Effector memory CD8-positive, alpha-beta T cell (primary cell): Measurements from ENCODE around the gene CDX2.

Experiments used
- ATAC-seq: fragments of 150-1000 bp; cut with Tn5 transposase; replicated peaks from 2 replicates; pipeline ENCODE4 v1.10.0; 2021; ENCODE audit warnings: mild to moderate bottlenecking, moderate library complexity
- DNase-seq, 3 experiments: peaks; one replicate each; pipeline ENCODE4 v3.0.0; 2021
- H3K27ac Mint-ChIP-seq, 2 donors: one replicate each; pipeline ENCODE4 v1.8.0; 2022; ENCODE audit warnings: mild to moderate bottlenecking in 2 of 2, mixed read lengths in 2 of 2, moderate library complexity in 2 of 2
- H3K27me3 Mint-ChIP-seq, 2 donors: one replicate each; pipeline ENCODE4 v1.8.0; 2022; ENCODE audit warnings: mixed read lengths in 2 of 2
- H3K36me3 Mint-ChIP-seq: one replicate; pipeline ENCODE4 v1.8.0; 2022; ENCODE audit warnings: mild to moderate bottlenecking, moderate library complexity, mixed read lengths; ENCODE audit not compliant: insufficient read depth
- H3K4me1 Mint-ChIP-seq, 2 donors: one replicate each; pipeline ENCODE4 v1.8.0; 2022; ENCODE audit warnings: low read depth in 2 of 2, mixed read lengths in 2 of 2
- H3K4me3 Mint-ChIP-seq, 2 donors: one replicate each; pipeline ENCODE4 v1.8.0; 2022; ENCODE audit warnings: mild to moderate bottlenecking in 2 of 2, mixed read lengths in 2 of 2, moderate library complexity in 2 of 2
- H3K9me3 Mint-ChIP-seq, 2 donors: one replicate each; pipeline ENCODE4 v1.8.0; 2022; ENCODE audit warnings: mixed read lengths in 2 of 2

Gene CDX2

DNA sequence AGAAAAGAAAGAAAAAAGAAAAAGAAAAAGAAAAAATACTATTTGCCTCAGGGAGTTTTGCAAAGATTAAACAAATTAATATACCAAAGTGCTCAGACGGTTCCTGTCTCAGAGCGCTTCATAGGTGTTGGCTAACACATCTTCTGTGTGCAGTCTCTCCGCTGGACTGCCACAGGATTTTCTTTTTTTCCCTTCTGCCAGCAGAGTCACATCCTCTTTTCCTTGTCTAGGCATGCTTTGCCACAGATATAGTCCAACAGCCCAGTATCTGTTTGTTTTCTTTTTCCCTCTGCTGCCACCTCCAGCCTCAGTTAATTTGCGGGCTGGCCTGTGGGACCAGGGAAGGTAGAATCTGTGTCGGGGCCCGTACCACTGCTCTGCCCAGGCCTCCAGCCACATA lies 22.8 kb upstream of the CDX2 start:
- Mint-ChIP-seq H3K36me3 (no peaks in the 10 kb centered on the region), H3K27ac (no peak overlapping the region), H3K4me1 (no peaks in the 10 kb centered on the region), H3K27me3 (peaks cover 12 to 25% of the 10 kb centered on the region in 2 donors), H3K9me3 (no peaks in the 10 kb centered on the region), H3K4me3 (no peak overlapping the region)
- ATAC-seq (no peak), DNase-seq (no peak)

DNA sequence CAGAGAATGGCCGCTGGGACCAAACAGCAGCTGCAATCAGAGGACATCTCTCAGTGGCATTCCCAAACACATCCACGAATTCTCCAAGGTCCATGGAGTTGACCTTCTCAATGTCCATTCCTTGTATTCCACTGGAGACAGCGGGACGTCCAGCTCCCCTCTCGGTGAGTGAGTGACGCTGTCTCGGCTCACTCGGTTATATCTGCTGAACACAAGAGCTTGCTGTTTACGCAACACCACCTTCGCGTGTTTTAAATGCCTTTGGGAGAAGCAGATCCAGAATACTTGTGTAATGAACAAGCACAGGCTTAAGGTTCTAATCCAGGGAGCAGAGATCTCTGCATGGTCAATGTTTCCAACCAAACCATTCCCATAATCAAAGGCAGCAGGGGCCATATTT lies 19.4 kb upstream of the CDX2 start, which contains the start of gene URAD:
Gene URAD (minus strand): TSS at position 174 of the 400 bp plus-strand sequence. CDS start 56 bp downstream, at position 118.
- no peaks in the 10 kb centered on the region for H3K4me1 Mint-ChIP-seq
- H3K4me3 Mint-ChIP-seq = no peak within 1 kb of the TSS
- DNase-seq = no peak
- no peaks in the 10 kb centered on the region for H3K9me3 Mint-ChIP-seq
- ATAC-seq = no peak
- peaks cover 30 to 48% of the 10 kb centered on the region in 2 donors for H3K27me3 Mint-ChIP-seq
- H3K36me3 Mint-ChIP-seq = no peaks in the 10 kb centered on the region
- H3K27ac Mint-ChIP-seq = no peak within 1 kb of the TSS

DNA sequence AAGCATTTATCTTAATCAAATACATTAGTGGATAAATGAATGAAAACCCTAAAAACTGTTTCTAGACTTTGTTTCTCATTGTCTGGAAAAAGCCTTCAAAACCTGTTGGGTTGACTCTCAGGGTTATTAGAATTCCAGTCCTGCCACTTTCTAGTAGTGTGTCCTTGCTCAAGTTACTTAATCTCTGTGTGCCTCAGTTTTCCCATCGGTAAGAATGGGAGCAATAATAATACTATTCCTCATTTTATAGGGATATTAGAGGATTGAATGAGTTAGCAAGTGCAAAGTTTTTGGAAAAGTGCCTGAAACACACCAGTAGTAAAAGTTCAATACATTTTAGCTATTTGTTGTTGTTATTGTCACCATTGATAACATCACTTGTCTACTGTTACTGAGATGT lies 16.5 kb upstream of the CDX2 start:
- ATAC-seq (no peak), DNase-seq (no peak)
- no peaks in the 10 kb centered on the region for H3K9me3 Mint-ChIP-seq
- no peak overlapping the region for H3K27ac Mint-ChIP-seq
- peaks cover 60 to 77% of the 10 kb centered on the region in 2 donors for H3K27me3 Mint-ChIP-seq
- peaks cover 0 to 6% of the 10 kb centered on the region in 2 donors for H3K4me1 Mint-ChIP-seq
- no peak overlapping the region for H3K4me3 Mint-ChIP-seq
- H3K36me3 Mint-ChIP-seq = no peaks in the 10 kb centered on the region

DNA sequence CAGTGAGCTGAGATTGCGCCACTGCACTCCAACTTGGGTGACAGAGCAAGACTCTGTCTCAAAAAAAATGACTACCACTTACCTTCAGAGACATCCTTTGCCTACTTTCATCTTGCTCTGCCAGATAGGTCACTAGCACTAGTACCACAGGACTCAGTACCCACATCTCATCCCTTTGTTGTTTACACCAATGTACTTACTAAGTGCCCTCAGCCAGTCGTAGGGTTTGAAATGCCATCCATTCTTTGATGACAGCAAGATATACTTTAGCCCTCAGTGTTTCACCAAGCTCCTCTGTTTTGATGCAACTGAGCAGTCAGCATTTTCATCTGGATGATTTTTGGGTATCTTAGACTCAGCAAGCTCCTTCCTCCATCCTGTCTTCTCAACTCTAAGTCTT lies 13.2 kb upstream of the CDX2 start:
- DNase-seq = no peak
- peaks cover 79 to 89% of the 10 kb centered on the region in 2 donors for H3K27me3 Mint-ChIP-seq
- peaks cover 0 to 20% of the 10 kb centered on the region in 2 donors for H3K4me1 Mint-ChIP-seq
- H3K36me3 Mint-ChIP-seq = no peaks in the 10 kb centered on the region
- H3K27ac Mint-ChIP-seq = no peak overlapping the region
- no peak for ATAC-seq
- no peak overlapping the region for H3K4me3 Mint-ChIP-seq
- no peaks in the 10 kb centered on the region for H3K9me3 Mint-ChIP-seq

DNA sequence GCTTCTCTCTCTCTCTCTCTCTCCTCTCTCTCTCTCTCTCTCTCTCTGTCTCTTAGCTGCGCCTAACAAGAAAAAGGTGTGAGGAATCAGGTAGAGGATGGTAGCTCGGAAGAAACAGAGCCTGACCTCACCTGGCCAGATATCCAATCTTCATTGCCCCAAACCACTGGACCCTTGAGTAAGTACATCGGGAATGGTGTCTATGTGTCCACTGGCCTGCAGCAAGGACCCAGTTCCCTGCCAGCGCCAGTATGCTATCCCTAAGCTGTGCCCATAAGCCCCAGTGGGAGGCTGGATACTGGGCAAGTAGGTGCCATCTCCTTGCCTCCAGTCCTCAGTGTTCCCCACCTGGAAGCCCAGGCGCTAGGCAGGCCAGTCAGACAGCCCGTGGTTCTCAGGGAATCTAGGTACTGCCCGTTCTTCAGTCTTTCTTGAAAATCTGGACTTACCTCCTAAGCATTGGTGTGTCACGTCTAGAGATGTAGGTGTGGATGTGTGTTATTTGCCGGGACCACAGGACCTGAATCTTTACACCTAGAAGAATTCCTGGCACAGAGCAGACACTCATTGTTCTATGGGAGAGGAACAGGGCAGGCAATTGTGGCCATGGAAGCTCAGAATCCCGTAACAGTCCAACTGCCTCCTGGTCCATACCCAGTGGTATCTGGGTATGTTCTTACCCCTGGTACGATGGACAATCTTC lies 12.0 kb upstream of the CDX2 start:
- Mint-ChIP-seq H3K27me3 (peaks cover 72 to 89% of the 10 kb centered on the region in 2 donors), H3K4me3 (peak overlapping the region; percentile 7 to 53), H3K36me3 (no peaks in the 10 kb centered on the region), H3K9me3 (no peaks in the 10 kb centered on the region), H3K4me1 (peaks cover 0 to 20% of the 10 kb centered on the region in 2 donors), H3K27ac (no peak overlapping the region)
- ATAC-seq = no peak
- no peak for DNase-seq

DNA sequence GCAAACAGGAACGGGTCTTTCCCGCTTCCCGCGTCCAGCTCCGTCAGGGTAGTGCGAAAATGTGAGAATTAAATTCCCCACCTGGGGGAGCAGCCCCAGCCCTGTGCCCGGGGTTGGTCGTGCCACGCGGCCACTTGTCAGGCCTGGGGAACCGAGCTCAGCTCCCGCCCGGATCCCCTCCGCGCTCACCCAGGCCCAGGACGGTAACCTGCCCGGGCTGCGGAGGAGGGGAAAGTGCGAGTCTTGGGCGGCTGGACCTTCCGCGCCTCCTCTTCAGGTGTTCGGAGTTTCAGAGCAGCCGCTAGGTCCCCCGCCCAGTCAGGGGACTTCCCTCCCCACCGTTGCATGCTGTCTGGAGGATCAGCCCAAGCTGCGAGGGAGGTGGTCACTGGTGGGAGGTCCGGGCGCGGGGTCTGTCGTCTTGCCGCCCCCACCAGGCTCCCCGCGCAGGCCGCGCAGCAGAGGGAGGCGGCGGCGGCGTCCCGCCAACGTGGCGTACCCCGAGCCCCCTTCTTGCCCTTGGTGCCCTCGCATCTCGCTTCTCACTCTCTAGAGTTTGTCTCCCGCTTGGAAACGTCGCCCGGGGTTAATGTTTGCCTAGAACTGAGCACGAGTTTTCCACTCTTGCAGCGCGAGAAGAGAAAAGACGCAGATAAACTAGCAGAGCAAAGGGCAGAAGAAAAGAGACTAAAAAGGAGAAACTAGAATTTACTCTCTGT lies 11.3 kb upstream of the CDX2 start:
- H3K4me3 Mint-ChIP-seq = peak overlapping the region; percentile 25 to 53
- no peaks in the 10 kb centered on the region for H3K9me3 Mint-ChIP-seq
- H3K4me1 Mint-ChIP-seq = peaks cover 2 to 22% of the 10 kb centered on the region in 2 donors
- H3K27ac Mint-ChIP-seq = no peak overlapping the region
- ATAC-seq (no peak), DNase-seq (no peak)
- peaks cover 79 to 92% of the 10 kb centered on the region in 2 donors for H3K27me3 Mint-ChIP-seq
- no peaks in the 10 kb centered on the region for H3K36me3 Mint-ChIP-seq

DNA sequence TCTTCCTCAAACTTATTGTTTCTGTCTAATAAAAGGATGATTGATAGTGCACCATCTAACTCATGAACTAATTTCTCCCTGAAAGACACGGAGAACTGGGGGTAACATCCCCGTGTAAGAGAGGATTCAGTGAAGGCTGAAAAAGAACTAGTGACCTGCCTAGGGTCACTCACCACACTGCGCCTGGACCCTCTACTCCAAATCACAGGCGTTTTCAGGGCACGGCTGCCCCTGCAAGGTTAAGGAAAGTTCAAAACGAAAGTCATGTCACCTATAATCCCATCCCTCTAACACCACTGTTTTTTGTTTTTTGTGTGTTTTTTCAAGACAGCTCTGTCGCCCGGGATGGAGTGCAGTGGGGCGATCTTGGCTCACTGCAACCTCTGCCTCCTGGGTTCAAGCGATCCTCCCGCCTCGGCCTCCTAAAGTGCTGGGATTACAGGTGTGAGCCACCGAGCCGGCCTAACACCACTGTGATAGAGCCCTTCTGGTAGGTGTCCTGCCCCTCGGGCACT lies 10.7 kb upstream of the CDX2 start:
- peaks cover 84 to 98% of the 10 kb centered on the region in 2 donors for H3K27me3 Mint-ChIP-seq
- no peaks in the 10 kb centered on the region for H3K9me3 Mint-ChIP-seq
- no peak overlapping the region for H3K27ac Mint-ChIP-seq
- H3K4me3 Mint-ChIP-seq = peak overlapping the region; percentile 25 to 53
- no peak for ATAC-seq
- no peaks in the 10 kb centered on the region for H3K36me3 Mint-ChIP-seq
- DNase-seq = no peak
- peaks cover 4 to 22% of the 10 kb centered on the region in 2 donors for H3K4me1 Mint-ChIP-seq

DNA sequence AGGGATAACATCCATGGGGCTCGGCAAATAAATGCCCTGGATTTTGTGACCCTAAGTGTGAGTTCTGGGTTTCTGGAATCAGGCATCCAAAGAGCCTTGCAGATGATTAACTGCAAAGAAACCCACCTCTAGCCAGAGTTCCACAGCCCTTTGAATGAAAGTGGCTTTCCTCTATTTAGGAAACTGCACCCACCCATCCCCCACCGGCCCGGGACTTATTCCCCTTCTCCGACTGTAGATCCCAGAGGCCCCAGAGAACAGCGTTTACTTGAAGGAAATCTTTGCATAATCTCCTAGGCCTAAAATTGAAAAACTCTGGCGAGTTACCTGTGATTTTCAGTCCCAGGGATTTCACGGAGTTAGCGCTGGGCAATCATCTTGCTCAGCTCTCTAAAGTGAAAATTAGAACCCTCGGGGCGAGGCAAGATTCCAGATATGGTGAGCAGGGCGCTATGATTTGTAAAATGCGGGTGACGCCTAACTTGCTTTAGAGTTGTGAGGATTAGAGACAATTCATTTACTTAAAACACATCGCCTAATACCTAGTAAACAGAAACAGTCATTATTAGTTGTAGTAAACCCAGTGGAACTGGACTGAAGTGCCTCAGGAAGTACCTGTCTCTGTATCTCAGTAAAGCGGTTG lies 10.0 kb upstream of the CDX2 start:
- Mint-ChIP-seq H3K4me1 (peaks cover 4 to 22% of the 10 kb centered on the region in 2 donors), H3K27me3 (peaks cover 86 to 100% of the 10 kb centered on the region in 2 donors), H3K4me3 (peak overlapping the region; percentile 25 to 53), H3K9me3 (no peaks in the 10 kb centered on the region), H3K27ac (no peak overlapping the region), H3K36me3 (no peaks in the 10 kb centered on the region)
- ATAC-seq (no peak), DNase-seq (no peak)

DNA sequence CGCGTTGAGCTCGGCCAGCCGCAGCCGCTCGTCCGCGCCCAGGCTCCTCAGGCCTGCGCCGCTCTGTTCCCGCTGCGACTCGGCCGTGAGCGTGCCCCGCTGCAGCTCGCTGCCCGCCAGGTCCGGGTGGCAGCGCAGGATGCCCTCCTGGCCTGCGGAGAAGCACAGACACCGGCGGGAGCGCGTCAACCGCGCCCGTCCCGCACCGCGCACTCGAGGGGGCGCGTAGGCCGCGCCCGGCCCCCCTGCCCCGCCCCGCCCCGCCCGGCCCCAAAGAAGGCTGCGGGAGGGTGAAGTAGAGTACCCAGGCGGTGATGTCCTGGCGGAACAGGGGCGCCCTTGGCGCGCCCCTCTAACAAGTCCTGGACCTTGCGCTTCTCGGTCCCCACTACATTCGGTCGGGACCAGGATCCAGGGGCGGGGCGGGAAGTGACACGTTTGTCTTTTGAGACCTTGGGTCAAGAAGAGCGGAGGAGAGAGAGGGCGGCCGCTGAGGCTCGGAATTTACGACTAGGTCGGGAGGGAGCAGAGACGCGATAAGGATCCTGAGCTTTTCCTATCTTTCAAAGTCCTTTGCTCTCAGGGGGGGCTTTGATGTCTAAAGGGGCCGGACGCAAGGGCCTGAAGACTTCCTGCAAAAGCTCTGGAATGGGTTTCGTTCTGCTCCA lies 9.3 kb upstream of the CDX2 start:
- H3K27me3 Mint-ChIP-seq = peaks cover 86 to 100% of the 10 kb centered on the region in 2 donors
- peak overlapping the region in 1 of 2 donors; percentile 25 for H3K4me3 Mint-ChIP-seq
- no peak for ATAC-seq
- no peaks in the 10 kb centered on the region for H3K9me3 Mint-ChIP-seq
- H3K36me3 Mint-ChIP-seq = no peaks in the 10 kb centered on the region
- no peak overlapping the region for H3K27ac Mint-ChIP-seq
- no peak for DNase-seq
- H3K4me1 Mint-ChIP-seq = peaks cover 4 to 22% of the 10 kb centered on the region in 2 donors

DNA sequence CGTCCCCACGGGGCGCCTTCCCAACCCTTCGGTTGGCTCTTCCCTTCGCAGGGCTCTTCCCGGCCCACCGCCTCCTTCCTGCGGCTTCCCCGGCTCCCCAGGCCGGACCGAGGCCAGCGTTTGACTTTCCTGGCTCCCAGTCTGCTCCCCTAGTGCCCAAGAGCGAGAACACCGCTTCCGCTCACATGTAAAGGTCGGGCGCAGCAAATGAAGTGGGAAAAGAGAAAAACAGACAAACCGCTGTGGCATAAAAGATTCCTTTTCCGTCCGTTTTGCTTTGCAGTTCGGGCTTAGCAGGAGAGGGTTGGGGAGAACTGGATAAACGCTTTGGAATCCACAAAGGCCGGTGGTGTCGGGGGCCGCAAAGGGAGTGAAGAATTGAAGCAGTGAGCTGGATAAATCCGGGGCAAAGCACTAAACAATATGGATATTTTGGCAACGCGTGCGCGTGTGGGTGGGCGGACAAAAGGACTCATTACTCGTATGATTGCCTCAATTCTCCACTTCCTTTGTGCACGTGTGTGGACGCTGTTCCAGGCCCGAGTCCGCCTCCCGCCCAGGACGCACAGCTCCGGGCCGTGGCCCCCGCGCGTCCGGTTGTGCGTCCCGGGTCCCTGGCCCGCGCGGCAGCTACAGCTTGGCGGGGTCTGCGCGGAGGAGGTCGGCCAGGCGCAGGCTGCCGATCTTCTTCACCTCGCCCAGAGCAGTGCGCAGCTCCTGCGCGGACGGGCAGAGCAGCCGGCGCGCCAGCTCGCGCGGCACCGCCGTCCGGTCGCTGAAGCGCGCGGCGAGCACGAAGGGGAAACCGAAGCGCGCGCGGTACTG lies 8.6 kb upstream of the CDX2 start:
- Mint-ChIP-seq H3K27me3 (peaks cover 82 to 100% of the 10 kb centered on the region in 2 donors), H3K27ac (no peak overlapping the region), H3K4me3 (peak overlapping the region in 1 of 2 donors; percentile 37), H3K9me3 (no peaks in the 10 kb centered on the region), H3K36me3 (no peaks in the 10 kb centered on the region), H3K4me1 (peaks cover 4 to 22% of the 10 kb centered on the region in 2 donors)
- no peak for ATAC-seq
- DNase-seq = no peak

DNA sequence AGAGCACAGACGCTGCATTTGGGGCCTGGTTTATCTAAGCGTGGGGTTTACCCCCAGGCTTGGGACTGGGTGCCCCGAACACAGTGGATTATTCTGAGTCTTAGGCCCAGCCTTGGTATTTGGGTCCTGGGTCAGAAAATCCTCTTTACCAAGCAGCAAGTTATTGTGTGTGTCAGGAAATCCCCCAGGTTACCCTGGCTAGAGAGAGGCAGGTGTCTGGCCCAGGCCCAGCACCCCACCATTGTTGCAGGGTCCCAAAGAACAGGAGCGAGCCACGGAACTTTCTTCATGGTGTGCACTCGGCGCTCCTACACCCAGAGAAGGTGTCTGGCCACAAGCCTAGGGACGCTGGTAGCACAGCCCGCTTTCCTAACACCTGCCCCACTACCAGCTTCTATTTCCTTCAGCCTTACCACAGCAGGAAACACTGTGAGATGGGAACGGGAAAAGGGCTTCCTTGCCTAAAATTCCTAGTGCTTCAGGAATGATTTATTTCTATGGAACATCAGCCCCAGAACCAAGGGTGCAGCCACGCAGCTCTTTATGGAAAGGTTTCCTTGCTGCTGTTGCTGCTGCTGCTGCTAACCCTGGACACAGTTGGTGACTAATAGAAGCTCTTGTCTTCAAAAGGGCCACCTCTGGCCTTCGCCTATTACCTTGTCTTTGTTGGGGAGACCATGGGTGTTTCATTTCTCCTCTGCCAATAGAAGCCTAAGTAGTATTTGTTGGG lies 7.4 kb upstream of the CDX2 start:
- Mint-ChIP-seq H3K9me3 (no peaks in the 10 kb centered on the region), H3K27me3 (peaks cover 72 to 100% of the 10 kb centered on the region in 2 donors), H3K4me3 (no peak overlapping the region), H3K27ac (no peak overlapping the region), H3K4me1 (peaks cover 4 to 22% of the 10 kb centered on the region in 2 donors), H3K36me3 (no peaks in the 10 kb centered on the region)
- no peak for DNase-seq
- no peak for ATAC-seq
